Right lobe of liver (tissue), 6 donors: ENCODE results near the gene SHC2. TPM values are rescaled to one million over a fixed set of nuclear protein-coding genes. Genes with fewer than 3 reads are reported as not detected.
A peak's percentile ranks its signal among the peaks of the same experiment; 100 is the strongest.
"Not testable (repeated sequence)": the region's sequence is repeated elsewhere in the genome, so short reads cannot be mapped to it uniquely, and the experiment has no call there.

Experiments
- ATAC-seq, 4 donors: fragments of 200-7000 bp; cut with Tn5 transposase; one replicate each; pipeline ENCODE4 v1.9.1; 2020; ENCODE audit warnings: mild to moderate bottlenecking in 4 of 4, moderate library complexity in 4 of 4
- DNase-seq, 3 donors: peaks; one replicate each; pipeline ENCODE4 v3.0.0-alpha.2; 2020
- H3K27ac ChIP-seq, 3 donors: fragments of 200-600 bp; one replicate each; pipeline ENCODE4 v1.8.0; 2022
- H3K27me3 ChIP-seq, 2 donors: fragments of 200-600 bp; one replicate each; pipeline ENCODE4 v1.8.0; 2022
- H3K36me3 ChIP-seq, 4 donors: fragments of 200-600 bp; sonication (generic) in 1 of 4; one replicate each; pipeline versions ENCODE4 v1.5.1 to v1.8.0; 2017 to 2022; ENCODE audit warnings: control low read depth in 1 of 4
- H3K4me1 ChIP-seq, 4 donors: fragments of 200-600 bp; sonication (generic) in 1 of 4; one replicate each; pipeline versions ENCODE4 v1.5.1 to v1.8.0; 2017 to 2022; ENCODE audit warnings: control low read depth in 1 of 4
- H3K4me3 ChIP-seq, 3 donors: fragments of 200-600 bp; one replicate each; pipeline ENCODE4 v1.8.0; 2022
- H3K9me3 ChIP-seq, 4 donors: fragments of 200-600 bp; sonication (generic) in 1 of 4; one replicate each; pipeline versions ENCODE4 v1.5.1 to v1.8.0; 2017 to 2022; ENCODE audit warnings: control low read depth in 1 of 4
- CTCF ChIP-seq, 4 donors: fragments of 200-600 bp in 3 of 4; fragments of 450-650 bp in 1 of 4; IDR thresholded peaks; one replicate each; pipeline versions ENCODE4 v1.5.1 to v1.8.0; 2016 to 2022; ENCODE audit warnings: antibody characterized with exemption in 4 of 4, mild to moderate bottlenecking in 2 of 4
- POLR2A ChIP-seq: fragments of 450-650 bp; IDR thresholded peaks from one replicate; pipeline ENCODE4 v1.6.1; 2017; ENCODE audit warnings: antibody characterized with exemption, mild to moderate bottlenecking
- WGBS: methylation state at CpG from one replicate; pipeline ENCODE4 v1.1.6; 2018; ENCODE audit warnings: low coverage, low lambda C conversion rate; ENCODE audit not compliant: insufficient coverage; ENCODE audit errors: missing lambda C conversion rate; 5-methylcytosine and 5-hydroxymethylcytosine counted together
- intact Hi-C, 2 donors: fragments of 100-400 bp; cut with DNase I; formaldehyde crosslinking; loops; one replicate each; pipeline versions ENCODE4 v1.11.2 to v1.14.1; 2022
- total RNA-seq, 6 experiments: library from RNA; depleted of rRNA in 2 of 6; stranded (reverse); fragments of >200 nt in 2 of 6; fragmentation: NEBNext Ultra II Directional in 3 of 6; extraction: Animal tissue kit (Norgen Biotek cat#: 25700) in 3 of 6; gene quantifications; one replicate each; pipeline versions ENCODE4 v1.1.0 to v1.2.4, GENCODE V29; 2016 to 2023
- donor health status: DM: no; HTN: yes; CAD: no.
- donor health status: DM: no; HTN: no; CAD: no.
- donor health status: DM: no; HTN: no; CAD: no.
- donor health status: DM: no; HTN: yes; CAD: no.
- donor health status: DM: no; HTN: yes; CAD: no.

The SHC2 gene
- total RNA-seq, 6 experiments from 2014 or later: 48.4 to 69.9 (median 59.1) TPM

- H3K9me3 ChIP-seq: no peaks in the 10 kb centered on the region
- no peak for TF ChIP-seq CTCF (IDR thresholded peaks at IDR 0.05)
- TF ChIP-seq POLR2A: no peak
- H3K27me3 ChIP-seq: no peaks in the 10 kb centered on the region
- DNase-seq (no peak), ATAC-seq (peak in 1 of 4 donors; percentile 27)
- H3K4me3 ChIP-seq: no peak overlapping the region
- no peak overlapping the region for H3K27ac ChIP-seq
- intact Hi-C loops: no loop called here
- peaks cover 0 to 7% (median 0%) of the 10 kb centered on the region in 4 donors for H3K36me3 ChIP-seq
- 100% methylated on average over 3 of the region's 10 CpGs for WGBS
- H3K4me1 ChIP-seq: no peaks in the 10 kb centered on the region
Measured at GRCh38 chr19:430701-431100, 30.1 kb downstream of the SHC2 start.

DNA sequence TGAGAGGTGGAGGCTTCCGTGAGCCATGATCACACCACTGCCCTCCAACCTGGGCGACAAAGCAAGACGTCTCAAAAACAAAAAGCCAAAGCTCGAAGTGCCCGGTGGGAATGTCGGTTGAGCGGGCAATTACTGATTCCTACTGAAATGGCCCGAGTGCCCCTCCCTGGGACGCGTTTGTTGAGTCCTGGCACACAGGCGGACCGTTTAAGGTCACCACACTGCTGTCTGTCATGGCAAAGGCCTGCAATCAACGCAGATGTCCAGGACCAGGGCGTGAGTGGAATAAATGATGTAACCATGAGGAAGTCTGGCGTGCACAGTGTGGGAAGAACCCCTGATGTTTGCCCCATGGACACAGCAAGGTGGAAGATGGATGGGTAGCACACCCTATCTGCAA is 32.7 kb downstream of the SHC2 start:
- no peak overlapping the region for H3K4me3 ChIP-seq
- no peak for TF ChIP-seq POLR2A
- no peak for TF ChIP-seq CTCF (IDR thresholded peaks at IDR 0.05)
- H3K36me3 ChIP-seq: peaks cover 0 to 3% (median 0%) of the 10 kb centered on the region in 4 donors
- H3K27me3 ChIP-seq: no peaks in the 10 kb centered on the region
- no peak for ATAC-seq
- intact Hi-C loops: no loop called here
- WGBS: 90% methylated on average over 14 of the region's 15 CpGs
- DNase-seq: peak in 1 of 3 donors; percentile 48
- no peaks in the 10 kb centered on the region for H3K4me1 ChIP-seq
- H3K27ac ChIP-seq: no peak overlapping the region
- no peaks in the 10 kb centered on the region for H3K9me3 ChIP-seq

DNA sequence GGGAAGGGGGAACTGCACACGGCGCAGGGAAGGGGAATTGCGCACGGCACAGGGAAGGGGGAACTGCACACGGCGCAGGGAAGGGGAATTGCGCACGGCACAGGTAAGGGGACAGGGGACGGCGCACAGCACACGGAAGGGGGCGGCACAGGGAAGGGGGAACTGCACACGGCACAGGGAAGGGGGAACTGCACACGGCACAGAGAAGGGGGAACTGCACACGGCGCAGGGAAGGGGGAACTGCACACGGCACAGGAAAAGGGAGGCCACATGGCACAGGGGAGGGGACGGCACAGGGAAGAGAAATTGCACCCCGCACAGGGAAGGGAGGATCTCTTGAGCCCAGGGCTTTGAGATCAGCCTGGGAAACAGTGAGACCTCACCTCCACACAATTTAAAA is 33.2 kb downstream of the SHC2 start:
- DNase-seq: peak in 1 of 3 donors; percentile 15
- H3K9me3 ChIP-seq, H3K27me3 ChIP-seq, H3K4me1 ChIP-seq, intact Hi-C loops, H3K27ac ChIP-seq, H3K4me3 ChIP-seq, ATAC-seq, H3K36me3 ChIP-seq: not testable (repeated sequence)
- WGBS: 65% methylated on average over 17 of the region's 19 CpGs

- Histone ChIP-seq H3K4me1 (no peaks in the 10 kb centered on the region), H3K36me3 (peaks cover 0 to 3% (median 0%) of the 10 kb centered on the region in 4 donors), H3K27me3 (no peaks in the 10 kb centered on the region), H3K27ac (no peak overlapping the region), H3K4me3 (no peak overlapping the region), H3K9me3 (no peaks in the 10 kb centered on the region)
- DNase-seq (peak in 1 of 3 donors; percentile 12), ATAC-seq (no peak)
- intact Hi-C loops: no loop called here
- no peak for TF ChIP-seq POLR2A
- no peak for TF ChIP-seq CTCF (IDR thresholded peaks at IDR 0.05)
- 91% methylated on average over 24 of the region's 51 CpGs for WGBS
Measured at GRCh38 chr19:426725-427445, 33.9 kb downstream of the SHC2 start.

- intact Hi-C loops: no loop called here
- H3K27ac ChIP-seq: no peak overlapping the region
Measured at GRCh38 chr19:425056-425455, 35.8 kb downstream of the SHC2 start.

More at GRCh38 chr19:425056-425455, 35.8 kb downstream of the SHC2 start:
- no peaks in the 10 kb centered on the region for H3K4me1 ChIP-seq
- peaks cover 0 to 11% (median 2%) of the 10 kb centered on the region in 4 donors for H3K36me3 ChIP-seq
- TF ChIP-seq POLR2A: no peak
- no peak for TF ChIP-seq CTCF (IDR thresholded peaks at IDR 0.05)
- no peak for ATAC-seq
- H3K9me3 ChIP-seq: no peaks in the 10 kb centered on the region
- 88% methylated on average over 3 of the region's 26 CpGs for WGBS
- H3K27me3 ChIP-seq: no peaks in the 10 kb centered on the region
- DNase-seq: peak in 1 of 3 donors; percentile 20
- no peak overlapping the region for H3K4me3 ChIP-seq
